Nephron (organoid): Measurements from ENCODE around the gene SMIM38.

Source experiments
- H3K27ac Mint-ChIP-seq, 3 experiments: 2 replicates each; pipeline ENCODE4 v1.8.0; 2020; ENCODE audit warnings: mixed read lengths in 3 of 3, mild to moderate bottlenecking in 2 of 3, moderate library complexity in 1 of 3
- H3K27me3 Mint-ChIP-seq: 2 replicates; pipeline ENCODE4 v1.8.0; 2021; ENCODE audit warnings: low read depth, mild to moderate bottlenecking, moderate library complexity, mixed read lengths
- H3K36me3 Mint-ChIP-seq: 2 replicates; pipeline ENCODE4 v1.8.0; 2020; ENCODE audit warnings: low read depth, mixed read lengths
- H3K4me1 Mint-ChIP-seq: 2 replicates; pipeline ENCODE4 v1.8.0; 2020; ENCODE audit warnings: mixed read lengths
- H3K4me3 Mint-ChIP-seq, 3 experiments: 2 replicates each; pipeline ENCODE4 v1.8.0; 2020; ENCODE audit warnings: mild to moderate bottlenecking in 3 of 3, mixed read lengths in 3 of 3, moderate library complexity in 2 of 3
- H3K9me3 Mint-ChIP-seq: 2 replicates; pipeline ENCODE4 v1.8.0; 2020; ENCODE audit warnings: mixed read lengths
- CTCF ChIP-seq, 3 experiments: fragments of 200-600 bp; sonication (generic); IDR thresholded peaks; one replicate each; pipeline ENCODE4 v1.5.0; 2021; ENCODE audit warnings: antibody characterized with exemption in 3 of 3; ENCODE audit not compliant: unreplicated experiment in 3 of 3

Gene SMIM38

GRCh38 chr11:69203381-69203780 lies 47.6 kb downstream of the SMIM38 start:
- no peak overlapping the region for H3K27ac Mint-ChIP-seq
- peaks cover 16% of the 10 kb centered on the region for H3K4me1 Mint-ChIP-seq
- TF ChIP-seq CTCF (IDR thresholded peaks at IDR 0.05; ENCODE audit: unreplicated experiment in 3 of 3) = no peak

GRCh38 chr11:69203901-69204245 lies 48.1 kb downstream of the SMIM38 start:
- Mint-ChIP-seq H3K36me3 (peaks cover 5% of the 10 kb centered on the region), H3K9me3 (peaks cover 6% of the 10 kb centered on the region), H3K27me3 (peaks cover 30% of the 10 kb centered on the region), H3K4me3 (no peak overlapping the region), H3K4me1 (peaks cover 16% of the 10 kb centered on the region), H3K27ac (no peak overlapping the region)
- no peak for TF ChIP-seq CTCF (IDR thresholded peaks at IDR 0.05; ENCODE audit: unreplicated experiment in 3 of 3)

More at GRCh38 chr11:69203381-69203780, 47.6 kb downstream of the SMIM38 start:
- Mint-ChIP-seq H3K9me3 (peaks cover 4% of the 10 kb centered on the region), H3K36me3 (peaks cover 3% of the 10 kb centered on the region), H3K4me3 (no peak overlapping the region), H3K27me3 (peaks cover 30% of the 10 kb centered on the region)

- H3K27ac Mint-ChIP-seq = no peak overlapping the region
- H3K4me3 Mint-ChIP-seq = no peak overlapping the region
- peaks cover 6% of the 10 kb centered on the region for H3K9me3 Mint-ChIP-seq
- H3K27me3 Mint-ChIP-seq = peaks cover 30% of the 10 kb centered on the region
- H3K4me1 Mint-ChIP-seq = peaks cover 16% of the 10 kb centered on the region
- TF ChIP-seq CTCF (IDR thresholded peaks at IDR 0.05; ENCODE audit: unreplicated experiment in 3 of 3) = no peak
- H3K36me3 Mint-ChIP-seq = peaks cover 5% of the 10 kb centered on the region
Measured at GRCh38 chr11:69204246-69204940, 48.7 kb downstream of the SMIM38 start.

GRCh38 chr11:69204941-69205742 lies 49.4 kb downstream of the SMIM38 start:
- no peak overlapping the region for H3K4me3 Mint-ChIP-seq
- H3K9me3 Mint-ChIP-seq = peaks cover 6% of the 10 kb centered on the region
- H3K27ac Mint-ChIP-seq = no peak overlapping the region
- peaks cover 8% of the 10 kb centered on the region for H3K4me1 Mint-ChIP-seq
- TF ChIP-seq CTCF (IDR thresholded peaks at IDR 0.05; ENCODE audit: unreplicated experiment in 3 of 3) = no peak
- peaks cover 22% of the 10 kb centered on the region for H3K27me3 Mint-ChIP-seq
- peaks cover 5% of the 10 kb centered on the region for H3K36me3 Mint-ChIP-seq
